Lung microvascular endothelial cell (primary cell): ENCODE results near the gene ATP6V1G1. TPM values are rescaled to one million over a fixed set of nuclear protein-coding genes. Genes with fewer than 3 reads are reported as not detected.
"Not testable (repeated sequence)": the region's sequence is repeated elsewhere in the genome, so short reads cannot be mapped to it uniquely, and the experiment has no call there.

ENCODE experiments used
- DNase-seq, 2 donors: peaks; one replicate each; pipeline versions ENCODE4 v3.0.0 to v3.0.0-alpha.2; 2010; ENCODE audit warnings: low read depth in 2 of 2
- total RNA-seq: library from RNA; depleted of rRNA; stranded (reverse); fragments of >200 nt; gene quantifications from 2 replicates; pipeline ENCODE4 v1.2.1, GENCODE V29; 2014

Gene ATP6V1G1
- total RNA-seq, 1 donor from 2014 or later, result 119 TPM

DNA sequence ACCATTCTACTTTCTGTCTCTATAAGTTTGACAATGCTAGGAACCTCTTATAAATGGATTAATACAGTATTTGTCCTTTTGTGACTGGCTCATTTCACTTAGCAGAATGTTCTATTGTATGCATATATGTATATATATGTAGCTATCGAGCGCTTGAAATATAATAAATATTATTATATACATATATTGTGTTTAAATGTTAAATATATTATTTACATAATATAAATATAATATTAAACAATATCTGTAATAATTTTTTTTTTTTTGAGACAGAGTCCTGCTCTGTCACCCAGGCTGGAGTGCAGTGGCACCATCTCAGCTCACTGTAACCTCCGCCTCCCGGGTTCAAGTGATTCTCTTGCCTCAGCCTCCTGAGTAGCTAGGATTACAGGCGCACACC is 9.4 kb upstream of the ATP6V1G1 start:
- DNase-seq, result not testable (repeated sequence)

DNA sequence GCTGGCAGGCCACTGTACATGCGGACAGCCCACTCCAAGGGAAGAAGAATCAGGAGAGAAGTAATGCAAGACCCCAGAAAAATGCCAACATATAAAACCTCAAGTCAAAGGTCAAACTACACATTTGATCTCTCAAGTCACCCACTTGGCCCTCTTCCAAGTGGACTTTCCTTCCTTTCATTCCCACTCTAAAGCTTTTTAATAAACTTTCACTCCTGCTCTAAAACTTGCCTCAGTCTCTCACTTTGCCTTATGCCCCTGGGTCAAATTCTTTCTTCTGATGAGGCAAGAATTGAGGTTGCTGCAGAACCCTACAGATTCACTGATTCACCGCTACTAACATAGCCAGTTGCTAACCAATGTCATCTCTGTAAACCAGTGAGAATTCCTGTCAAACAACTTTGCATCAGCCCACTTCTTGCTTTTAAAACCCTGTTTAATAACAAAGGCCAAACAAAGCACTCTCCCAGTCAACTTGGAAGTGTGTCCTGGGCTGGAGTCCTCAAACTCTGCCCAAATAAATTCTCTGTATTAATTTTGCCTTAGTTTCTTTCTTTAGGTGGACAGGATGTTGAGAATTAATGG is 6.9 kb upstream of the ATP6V1G1 start:
- no peak for DNase-seq

DNA sequence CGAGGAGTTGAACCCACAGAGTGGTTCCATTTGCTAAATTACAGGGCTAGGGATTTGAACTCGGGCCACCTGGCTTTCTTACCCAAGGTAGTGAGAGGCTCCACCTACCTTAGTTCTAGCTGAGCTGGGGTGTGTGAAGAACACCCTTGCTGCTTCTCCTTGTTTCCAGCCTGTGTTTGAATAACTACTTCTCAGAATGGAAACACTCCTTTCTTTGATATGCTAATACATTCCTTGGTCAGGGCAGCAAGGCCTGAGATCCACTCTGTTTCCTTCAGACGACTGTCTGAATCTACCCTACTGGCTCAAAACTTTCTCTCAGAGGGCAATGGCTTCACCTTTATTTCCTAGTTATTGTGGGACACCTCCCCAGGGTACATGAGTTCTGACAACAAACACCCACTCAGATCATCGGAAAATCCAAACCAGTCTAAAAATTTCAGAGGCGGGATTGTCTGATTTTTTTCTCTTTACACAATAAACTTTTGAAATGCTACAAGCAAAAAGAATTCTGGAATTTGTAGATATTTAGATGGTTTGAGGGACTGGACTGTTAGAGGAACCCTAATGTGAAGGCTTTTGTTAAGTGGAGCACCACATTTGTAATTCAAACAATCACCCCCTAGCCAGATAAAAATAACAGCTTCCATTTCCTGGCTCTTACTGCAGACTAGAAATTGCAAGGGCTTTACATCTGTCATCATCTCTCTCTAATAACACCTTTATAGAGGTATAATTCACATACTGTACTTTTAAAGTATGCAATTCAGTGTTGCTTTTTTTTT is 4.0 kb upstream of the ATP6V1G1 start:
- no peak for DNase-seq

DNA sequence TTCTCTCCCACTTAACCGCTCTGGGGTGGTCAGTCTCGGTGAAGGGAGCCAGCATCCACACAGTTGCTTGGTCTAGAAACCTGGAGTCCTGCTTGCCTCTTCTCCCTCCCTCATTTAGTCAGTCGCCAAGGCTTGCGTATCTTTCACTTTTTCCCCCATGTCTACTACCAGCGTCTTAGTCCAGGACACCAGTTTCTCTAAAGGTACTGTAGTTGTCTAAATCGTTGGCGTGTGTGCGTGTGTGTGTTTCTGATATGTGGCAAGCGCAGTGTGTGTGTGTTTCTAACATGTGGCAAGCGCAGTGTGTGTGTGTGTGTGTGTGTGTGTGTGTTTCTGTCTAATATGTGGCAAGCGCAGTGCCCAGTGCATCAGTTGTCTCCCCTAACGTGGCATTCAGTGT is 641 bp downstream of the ATP6V1G1 start:
- DNase-seq, result peak; percentile 47 to 60

DNA sequence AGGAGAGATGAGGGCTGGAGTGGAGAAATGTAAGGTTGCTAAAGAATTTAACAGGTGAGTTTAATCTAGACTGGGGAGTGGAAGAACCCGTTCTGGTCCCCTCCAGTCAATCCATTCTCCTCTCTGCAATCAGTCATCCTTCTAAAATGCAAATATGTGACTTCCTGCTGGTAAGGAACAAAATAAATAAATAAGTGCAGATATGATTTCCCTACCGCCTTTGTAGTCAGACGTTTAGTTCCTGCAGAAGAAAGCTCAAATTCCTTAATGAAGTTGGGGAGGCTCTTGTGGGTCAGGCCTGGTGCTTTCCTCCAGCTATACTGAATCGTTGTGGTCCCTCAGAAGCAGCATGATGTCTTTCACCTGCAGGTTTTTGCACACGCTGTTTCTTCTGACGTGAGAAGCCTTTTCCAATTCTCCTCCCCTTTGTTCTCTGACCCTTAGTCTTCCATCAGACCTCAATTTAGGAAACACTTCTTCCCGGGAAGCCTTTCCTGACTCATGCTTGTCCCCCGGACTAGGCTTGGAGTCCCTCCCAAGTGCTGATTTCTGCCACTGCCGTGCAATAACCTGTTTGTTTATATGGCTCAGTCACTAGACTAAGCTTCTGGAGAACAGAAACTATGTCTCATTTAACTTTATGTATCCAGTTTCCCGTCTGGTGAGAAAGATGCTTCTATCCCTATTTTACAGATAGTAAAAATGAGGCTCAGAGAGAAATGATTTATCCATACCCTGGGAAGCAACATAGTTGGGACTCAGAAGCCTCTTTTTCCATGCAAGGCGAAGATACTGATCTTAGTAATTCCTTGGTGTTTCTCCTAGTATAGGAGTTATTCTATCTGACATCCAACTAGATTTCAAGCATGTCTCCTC is 1.3 kb downstream of the ATP6V1G1 start:
- DNase-seq, result peak; percentile 23 to 79

DNA sequence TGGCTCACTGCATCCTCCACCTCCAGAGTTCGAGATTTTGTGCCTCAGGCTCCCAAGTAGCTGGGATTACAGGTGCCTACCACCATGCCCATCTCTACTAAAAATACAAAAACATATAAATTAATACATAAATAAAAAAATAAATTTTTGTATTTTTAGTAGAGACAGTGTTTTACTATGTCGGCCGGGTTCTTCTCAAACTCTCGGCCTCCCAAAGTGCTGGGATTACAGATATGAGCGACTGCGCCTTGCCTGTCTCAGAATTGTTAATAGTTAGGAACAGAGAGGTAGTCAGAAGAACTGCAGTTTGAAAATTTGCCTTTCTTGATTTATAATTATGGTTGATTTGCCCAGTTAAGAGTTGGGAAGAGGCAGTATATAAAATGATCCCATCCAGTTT is 2.8 kb downstream of the ATP6V1G1 start:
- DNase-seq, result no peak

DNA sequence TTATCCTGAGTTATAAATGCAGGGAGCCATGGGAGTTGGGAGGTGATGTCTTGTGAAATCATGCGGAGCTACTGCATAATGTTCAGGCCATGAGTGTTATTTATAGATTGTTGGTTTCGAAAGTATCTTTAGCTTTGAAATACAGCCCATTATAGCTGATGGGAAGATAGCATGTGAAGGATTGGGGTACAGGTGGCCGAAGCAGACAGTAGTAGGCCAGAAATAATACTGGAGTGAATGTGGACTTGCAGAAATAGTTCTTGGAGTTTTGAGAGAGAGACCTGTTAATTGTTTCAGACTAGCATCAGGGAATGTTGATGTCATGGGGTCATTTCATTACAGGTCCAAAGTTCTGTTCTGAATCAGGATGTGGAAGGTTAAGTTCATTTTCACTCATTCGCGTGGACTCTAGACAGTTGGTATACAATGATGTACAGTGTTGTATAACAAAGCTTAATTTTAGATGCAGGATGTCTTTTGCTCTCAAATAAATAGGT is 3.8 kb downstream of the ATP6V1G1 start:
- DNase-seq, result peak in 1 of 2 donors; percentile 12

DNA sequence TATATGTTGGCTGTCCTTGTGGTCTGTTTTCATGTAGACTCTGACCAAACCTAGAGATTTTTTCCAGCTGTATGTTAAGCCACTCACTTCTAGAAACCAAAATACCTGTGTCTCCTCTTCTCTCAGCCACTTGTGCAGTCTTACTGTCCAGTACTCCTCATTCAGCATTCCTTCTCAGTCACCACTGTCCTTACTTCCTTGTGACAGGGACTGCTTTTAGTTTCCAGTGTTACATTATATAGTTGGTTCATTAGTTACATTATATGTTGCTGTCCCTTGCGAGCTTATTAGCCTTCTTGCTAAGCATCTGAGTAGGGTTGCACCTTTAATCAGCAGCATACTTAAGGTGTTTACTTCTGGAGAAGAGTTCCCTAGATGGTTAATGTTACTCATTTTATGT is 4.3 kb downstream of the ATP6V1G1 start:
- DNase-seq, result no peak

DNA sequence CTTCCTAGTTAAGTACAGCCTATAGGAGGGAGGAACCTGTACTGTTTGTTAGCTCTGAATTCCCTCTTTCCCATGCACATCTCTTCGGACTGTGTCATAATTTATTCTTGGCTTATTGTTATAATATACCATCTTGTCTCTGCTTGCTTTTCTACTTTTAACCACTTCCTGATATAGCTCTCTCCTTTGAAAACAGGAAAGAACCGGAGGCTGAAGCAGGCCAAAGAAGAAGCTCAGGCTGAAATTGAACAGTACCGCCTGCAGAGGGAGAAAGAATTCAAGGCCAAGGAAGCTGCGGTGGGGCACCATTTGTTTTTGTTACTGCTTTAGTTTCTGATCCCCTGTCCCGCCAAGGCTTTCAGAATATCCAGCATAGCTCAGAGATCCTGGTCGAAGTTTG is 4.8 kb downstream of the ATP6V1G1 start:
- peak; percentile 43 to 85 for DNase-seq

DNA sequence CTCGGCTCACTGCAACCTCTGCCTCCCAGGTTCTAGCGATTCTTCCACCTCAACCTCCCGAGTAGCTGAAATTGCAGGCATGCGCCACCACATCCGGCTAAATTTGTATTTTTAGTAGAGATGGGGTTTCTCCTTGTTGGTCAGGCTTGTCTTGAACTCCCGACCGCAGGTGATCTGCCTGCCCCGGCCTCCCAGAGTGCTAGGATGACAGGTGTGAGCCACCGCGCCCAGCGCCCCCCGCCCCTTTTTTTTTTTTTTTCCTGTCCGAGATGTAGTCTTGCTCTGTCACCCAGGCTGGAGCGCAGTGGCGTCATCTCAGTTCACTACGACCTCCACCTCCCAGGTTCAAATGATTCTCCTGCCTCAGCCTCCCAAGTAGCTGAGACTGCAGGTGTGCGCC is 6.6 kb downstream of the ATP6V1G1 start:
- DNase-seq, result no peak

DNA sequence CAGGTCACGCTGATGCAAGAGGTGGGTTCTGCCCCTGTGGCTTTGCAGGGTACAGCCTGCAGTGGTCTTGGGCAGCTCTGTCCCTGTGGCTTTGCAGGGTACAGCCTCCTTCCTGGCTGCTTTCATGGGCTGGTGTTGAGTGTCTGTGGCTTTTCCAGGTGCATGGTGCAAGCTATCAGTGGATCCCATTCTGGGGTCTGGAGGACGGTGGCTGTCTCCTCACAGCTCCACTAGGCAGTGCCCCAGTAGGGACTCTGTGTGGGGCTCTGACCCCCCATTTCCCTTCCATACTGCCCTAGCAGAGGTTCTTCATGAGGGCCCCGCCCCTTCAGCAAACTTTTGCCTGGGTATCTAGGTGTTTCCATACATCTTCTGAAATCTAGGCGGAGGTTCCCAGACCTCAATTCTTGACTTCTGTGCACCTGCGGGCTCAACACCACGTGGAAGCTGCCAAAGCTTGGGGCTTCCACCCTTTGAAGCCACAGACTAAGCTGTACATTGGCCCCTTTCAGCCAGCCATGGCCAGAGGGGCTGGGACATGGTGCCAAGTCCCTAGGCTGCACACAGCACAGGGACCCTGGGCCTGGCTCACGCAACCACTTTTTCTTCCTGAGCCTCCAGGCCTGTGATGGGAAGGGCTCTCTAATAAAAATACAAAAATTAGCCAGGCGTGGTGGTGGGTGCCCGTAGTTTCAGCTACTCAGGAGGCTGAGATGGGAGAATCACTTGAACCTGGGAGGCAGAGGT is 13.1 kb downstream of the ATP6V1G1 start:
- DNase-seq, result not testable (repeated sequence)

DNA sequence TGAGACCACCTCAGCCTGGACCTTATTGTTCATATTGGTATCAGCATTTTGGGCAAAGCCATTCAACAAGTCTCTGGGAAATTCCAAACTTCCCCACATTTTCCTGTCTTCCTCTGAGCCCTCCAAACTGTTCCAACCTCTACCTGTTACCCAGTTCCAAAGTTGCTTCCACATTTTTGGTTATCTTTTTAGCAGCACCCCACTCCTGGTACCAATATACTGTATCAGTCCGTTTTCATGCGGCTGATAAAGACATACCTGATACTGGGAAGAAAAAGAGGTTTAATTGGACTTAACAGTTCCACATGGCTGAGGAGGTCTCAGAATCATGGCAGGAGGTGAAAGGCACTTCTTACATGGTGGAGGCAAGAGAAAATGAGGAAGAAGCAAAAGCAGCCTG is 14.2 kb downstream of the ATP6V1G1 start:
- DNase-seq, result not testable (repeated sequence)

DNA sequence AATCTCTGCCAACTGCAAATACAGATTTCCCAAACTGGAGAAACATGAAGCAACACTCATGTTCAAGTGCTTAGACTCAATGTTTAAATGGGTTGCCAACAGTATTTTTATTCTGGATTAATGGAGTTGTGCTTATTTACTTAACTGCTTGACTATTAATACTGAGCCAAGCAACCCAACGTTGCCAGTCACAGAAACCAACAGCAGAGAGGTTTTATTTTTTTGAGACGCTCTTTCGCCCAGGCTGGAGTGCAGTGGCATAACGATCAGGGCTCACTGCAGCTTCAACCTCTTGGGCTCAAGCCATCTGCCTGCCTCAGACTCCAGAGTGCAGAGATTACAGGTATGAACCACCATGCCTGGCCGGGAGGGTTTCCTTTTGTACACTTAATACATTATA is 15.1 kb downstream of the ATP6V1G1 start:
- no peak for DNase-seq

DNA sequence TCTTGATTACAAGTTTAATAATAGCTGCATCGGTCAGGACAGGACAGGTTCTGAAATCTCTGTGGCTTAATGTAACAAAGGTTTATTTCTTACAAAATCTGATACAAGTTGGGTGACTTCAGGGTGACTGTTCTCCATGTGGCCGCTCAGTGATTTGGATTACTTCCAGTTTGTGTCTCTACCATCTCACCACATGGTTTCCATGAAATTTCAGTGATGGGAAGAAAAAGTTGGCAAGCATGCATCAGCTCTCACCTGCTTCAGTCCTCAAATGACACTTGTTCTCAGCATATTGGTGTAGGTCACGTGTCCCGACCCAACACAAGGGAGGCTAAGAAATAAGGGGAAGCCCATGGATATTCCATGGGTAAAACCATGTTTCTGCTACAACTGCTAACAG is 15.7 kb downstream of the ATP6V1G1 start:
- DNase-seq, result no peak

DNA sequence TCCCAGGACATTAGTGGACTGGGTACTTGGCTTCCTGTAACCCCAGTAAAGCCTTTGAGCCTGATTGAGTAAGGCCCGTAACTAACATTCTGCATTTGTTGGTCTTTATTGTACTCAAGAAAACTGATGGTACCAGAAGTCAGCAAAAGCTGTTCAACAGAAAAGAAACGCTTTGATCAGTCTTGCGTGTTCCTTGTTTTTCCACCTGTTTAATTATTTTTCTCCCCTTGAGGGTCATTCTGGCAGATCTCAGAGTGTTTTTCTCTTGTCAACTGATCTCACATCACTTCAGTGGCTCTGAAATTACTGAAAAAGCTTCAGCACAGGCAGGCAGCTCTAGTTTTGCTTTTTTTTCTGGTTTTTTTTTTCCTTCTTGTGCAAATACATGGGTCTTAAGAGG is 17.4 kb downstream of the ATP6V1G1 start:
- no peak for DNase-seq

DNA sequence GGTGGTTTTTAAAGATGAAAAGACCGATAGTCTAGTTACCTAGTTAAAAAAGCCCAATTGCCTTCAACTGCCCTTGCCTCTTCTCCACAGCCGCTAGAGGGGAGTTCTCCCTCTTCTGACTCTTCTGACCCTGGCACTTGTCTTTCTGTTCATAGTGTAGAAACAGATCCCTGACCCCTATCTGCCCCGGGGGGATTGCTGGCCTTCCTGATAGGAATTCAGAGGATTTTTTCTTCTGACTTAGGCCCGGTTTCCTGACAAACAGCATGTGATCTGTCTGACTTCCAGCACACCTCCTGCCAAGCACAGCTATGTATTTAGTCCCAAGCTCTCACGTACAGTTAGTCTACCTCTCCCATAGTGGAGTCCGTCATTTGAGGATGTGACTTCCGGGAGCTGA is 18.5 kb downstream of the ATP6V1G1 start:
- DNase-seq, result peak; percentile 63 to 88

DNA sequence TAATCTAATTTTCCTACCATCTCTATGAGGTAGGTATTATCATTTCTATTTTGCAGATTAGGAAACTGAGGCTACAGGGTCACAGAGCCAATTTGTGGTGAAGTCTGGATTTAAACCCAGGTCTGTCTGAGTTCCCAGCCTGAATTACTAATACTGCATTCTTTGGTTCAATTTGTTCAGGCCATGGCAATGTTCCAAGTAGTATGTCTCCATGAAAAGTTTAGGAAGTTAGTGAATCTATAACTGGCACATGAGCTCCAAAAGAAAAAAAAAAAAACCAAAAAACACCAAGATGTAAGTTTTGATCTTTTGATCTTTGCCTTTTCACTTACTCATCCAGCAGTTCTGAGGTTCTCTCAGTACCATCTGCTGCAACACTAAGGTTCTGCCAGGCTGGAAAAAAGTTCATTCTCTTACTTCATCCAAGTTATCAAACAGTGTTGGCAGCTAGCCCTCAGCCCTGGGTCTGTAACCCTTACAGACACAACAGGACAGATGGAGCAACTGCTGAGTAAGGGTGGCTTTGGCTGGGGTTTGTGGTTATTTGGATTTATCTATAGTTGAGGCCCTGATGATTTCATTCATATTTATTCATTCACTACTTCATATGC is 19.1 kb downstream of the ATP6V1G1 start:
- DNase-seq, result peak; percentile 53 to 65

DNA sequence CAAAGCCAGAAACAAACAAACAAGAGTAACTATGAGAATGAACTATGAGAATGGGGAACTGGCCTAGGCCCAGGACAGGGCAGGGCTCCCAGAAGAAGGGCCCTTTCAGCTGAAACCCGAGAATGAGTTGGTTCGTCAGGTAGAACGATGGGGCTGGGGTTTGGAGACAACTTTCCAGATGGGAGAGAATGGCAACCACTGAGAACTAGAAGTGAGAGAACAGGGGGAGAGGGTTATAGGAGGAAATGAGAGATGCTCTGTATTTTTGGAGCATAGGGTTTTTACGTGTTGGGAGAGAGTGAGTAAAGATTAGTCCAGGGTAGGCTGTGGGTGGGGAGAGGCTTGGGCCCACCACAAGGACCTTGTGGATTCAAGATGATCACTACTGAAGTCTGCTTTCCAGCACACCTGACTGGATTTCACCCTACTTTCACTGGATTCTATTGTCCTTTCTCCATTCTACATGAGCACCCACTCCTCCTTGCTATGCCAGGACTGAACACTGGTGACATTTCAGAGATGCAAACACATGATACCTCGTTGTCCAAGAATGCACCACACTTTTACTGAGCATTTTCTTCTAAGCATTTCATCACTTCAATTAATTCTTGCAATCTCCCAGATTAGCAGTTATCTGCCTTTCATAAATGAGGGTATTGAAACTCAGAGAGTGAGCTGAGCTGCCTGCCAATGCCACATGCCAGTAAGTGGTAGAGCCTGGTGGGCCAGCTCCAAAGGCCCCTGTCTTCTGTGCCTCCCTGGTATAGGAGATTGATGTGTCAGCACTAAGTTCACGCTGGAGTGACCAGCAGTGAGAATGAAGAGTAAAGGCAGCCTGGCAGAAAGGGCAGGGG is 20.3 kb downstream of the ATP6V1G1 start:
- no peak for DNase-seq

DNA sequence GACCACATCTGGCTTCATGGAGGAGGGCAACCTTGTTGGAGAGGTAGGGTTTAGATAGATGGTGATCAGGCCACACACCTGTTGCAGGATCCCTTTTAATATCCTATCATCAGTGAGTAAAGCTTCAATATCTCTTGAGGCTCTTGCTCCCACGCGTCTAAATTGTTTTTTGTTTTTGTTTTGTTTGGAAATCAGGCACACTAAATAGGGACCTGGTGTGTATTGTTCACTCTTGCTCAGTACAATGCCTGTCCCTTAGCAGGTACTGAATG is 20.9 kb downstream of the ATP6V1G1 start:
- no peak for DNase-seq

DNA sequence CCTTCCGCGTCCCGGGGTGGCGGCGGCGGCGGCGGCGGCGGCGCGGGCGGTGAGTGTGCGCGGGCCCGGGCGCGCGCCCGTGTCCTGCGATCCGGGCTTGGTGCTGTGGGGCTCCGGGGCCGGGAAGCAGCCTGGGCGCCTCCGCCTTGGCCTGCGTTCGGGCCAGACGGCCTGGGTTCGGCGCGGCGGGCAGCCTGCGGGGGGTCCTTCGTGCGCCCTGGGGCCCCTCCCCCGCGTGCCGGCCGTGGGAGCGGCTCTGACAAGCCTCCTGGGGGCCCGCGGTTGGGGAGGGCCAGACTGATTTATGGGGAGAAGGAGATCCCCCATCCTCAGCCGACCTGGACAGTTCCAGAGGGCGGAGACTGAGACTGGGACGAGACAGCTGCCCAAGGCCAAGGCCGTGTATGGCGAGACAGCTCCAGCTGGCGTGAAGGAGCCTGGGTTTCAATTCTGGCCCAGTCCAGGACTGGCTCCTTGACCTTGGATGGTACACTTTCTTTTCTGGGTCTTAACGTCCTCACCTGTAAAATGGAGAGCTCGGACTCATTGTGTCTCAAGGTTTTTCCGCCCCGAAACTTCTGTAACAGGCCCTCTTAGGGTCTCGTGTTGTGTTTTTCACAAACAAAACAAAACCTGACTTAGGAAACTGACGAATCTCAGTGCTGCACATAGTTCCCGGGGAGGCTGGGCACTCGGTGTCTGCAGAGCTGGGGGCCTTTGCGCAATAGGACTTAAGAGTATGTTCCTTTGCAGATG is 24.1 kb downstream of the ATP6V1G1 start:
- peak; percentile 32 to 53 for DNase-seq
